ENCODE data around the gene RNMT.

- TF ChIP-seq CTCF (IDR thresholded peaks at IDR 0.05; ENCODE audit: insufficient read depth, low read length, poor library complexity, severe bottlenecking) (no peak), EZH2phosphoT487 (conservative IDR thresholded peaks at IDR 0.05; ENCODE audit: low read length) (no peak)
These were observed 29.5 kb upstream of the RNMT start for GRCh38 chr18:13696961-13697360.
